ENCODE measurements around the gene ARL14EP.

DNA sequence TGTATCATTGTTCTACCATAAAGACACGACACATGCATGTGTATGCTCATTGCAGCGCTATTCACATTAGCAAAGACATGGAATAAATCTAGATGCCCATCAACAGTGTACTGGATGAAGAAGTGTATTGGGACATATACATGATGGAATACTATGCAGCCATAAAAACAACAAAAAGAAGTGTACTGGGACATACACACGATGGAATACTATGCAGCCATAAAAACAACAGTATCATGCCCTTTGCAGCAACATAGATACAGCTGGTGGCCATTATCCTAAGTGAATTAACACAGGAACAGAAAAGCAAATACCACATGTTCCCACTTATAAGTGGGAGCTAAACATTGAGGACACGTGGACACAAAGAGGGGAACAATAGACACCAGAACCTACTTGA is 22.7 kb downstream of the ARL14EP start:
- no peak for TF ChIP-seq JUN (CRISPR knock-in tag; IDR thresholded peaks at IDR 0.05)
- TF ChIP-seq, protein P1, sequence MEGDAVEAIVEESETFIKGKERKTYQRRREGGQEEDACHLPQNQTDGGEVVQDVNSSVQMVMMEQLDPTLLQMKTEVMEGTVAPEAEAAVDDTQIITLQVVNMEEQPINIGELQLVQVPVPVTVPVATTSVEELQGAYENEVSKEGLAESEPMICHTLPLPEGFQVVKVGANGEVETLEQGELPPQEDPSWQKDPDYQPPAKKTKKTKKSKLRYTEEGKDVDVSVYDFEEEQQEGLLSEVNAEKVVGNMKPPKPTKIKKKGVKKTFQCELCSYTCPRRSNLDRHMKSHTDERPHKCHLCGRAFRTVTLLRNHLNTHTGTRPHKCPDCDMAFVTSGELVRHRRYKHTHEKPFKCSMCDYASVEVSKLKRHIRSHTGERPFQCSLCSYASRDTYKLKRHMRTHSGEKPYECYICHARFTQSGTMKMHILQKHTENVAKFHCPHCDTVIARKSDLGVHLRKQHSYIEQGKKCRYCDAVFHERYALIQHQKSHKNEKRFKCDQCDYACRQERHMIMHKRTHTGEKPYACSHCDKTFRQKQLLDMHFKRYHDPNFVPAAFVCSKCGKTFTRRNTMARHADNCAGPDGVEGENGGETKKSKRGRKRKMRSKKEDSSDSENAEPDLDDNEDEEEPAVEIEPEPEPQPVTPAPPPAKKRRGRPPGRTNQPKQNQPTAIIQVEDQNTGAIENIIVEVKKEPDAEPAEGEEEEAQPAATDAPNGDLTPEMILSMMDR (IDR thresholded peaks at IDR 0.05): no peak
- TF ChIP-seq, protein P2, sequence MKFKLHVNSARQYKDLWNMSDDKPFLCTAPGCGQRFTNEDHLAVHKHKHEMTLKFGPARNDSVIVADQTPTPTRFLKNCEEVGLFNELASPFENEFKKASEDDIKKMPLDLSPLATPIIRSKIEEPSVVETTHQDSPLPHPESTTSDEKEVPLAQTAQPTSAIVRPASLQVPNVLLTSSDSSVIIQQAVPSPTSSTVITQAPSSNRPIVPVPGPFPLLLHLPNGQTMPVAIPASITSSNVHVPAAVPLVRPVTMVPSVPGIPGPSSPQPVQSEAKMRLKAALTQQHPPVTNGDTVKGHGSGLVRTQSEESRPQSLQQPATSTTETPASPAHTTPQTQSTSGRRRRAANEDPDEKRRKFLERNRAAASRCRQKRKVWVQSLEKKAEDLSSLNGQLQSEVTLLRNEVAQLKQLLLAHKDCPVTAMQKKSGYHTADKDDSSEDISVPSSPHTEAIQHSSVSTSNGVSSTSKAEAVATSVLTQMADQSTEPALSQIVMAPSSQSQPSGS (CRISPR knock-in tag; IDR thresholded peaks at IDR 0.05; ENCODE audit: borderline replicate concordance, low read depth): no peak
- no peak for TF ChIP-seq ESRRA (CRISPR knock-in tag; IDR thresholded peaks at IDR 0.05; ENCODE audit: borderline replicate concordance)
- TF ChIP-seq, protein P3, sequence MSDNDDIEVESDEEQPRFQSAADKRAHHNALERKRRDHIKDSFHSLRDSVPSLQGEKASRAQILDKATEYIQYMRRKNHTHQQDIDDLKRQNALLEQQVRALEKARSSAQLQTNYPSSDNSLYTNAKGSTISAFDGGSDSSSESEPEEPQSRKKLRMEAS (CRISPR knock-in tag; IDR thresholded peaks at IDR 0.05): no peak
- TF ChIP-seq, protein P4, sequence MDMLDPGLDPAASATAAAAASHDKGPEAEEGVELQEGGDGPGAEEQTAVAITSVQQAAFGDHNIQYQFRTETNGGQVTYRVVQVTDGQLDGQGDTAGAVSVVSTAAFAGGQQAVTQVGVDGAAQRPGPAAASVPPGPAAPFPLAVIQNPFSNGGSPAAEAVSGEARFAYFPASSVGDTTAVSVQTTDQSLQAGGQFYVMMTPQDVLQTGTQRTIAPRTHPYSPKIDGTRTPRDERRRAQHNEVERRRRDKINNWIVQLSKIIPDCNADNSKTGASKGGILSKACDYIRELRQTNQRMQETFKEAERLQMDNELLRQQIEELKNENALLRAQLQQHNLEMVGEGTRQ (CRISPR knock-in tag; IDR thresholded peaks at IDR 0.05): no peak
- no peak for TF ChIP-seq ATF1 (CRISPR knock-in tag; IDR thresholded peaks at IDR 0.05)
- TF ChIP-seq ETV6 (CRISPR knock-in tag; IDR thresholded peaks at IDR 0.05): no peak
- no peak for TF ChIP-seq FOXJ3 (CRISPR knock-in tag; IDR thresholded peaks at IDR 0.05; ENCODE audit: borderline replicate concordance)
- TF ChIP-seq TP53 (CRISPR knock-in tag; IDR thresholded peaks at IDR 0.05): no peak
- TF ChIP-seq, protein P5, sequence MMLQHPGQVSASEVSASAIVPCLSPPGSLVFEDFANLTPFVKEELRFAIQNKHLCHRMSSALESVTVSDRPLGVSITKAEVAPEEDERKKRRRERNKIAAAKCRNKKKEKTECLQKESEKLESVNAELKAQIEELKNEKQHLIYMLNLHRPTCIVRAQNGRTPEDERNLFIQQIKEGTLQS (CRISPR knock-in tag; conservative IDR thresholded peaks at IDR 0.05): no peak

All from WTC11 (cell line).